BJ (cell line): ENCODE data around the gene ZNF433. TPM values are rescaled to one million over a fixed set of nuclear protein-coding genes. Genes with fewer than 3 reads are reported as not detected.
A peak's percentile ranks its signal among the peaks of the same experiment; 100 is the strongest.

Experiments used
- CTCF ChIA-PET: fragments of 350-600 bp; formaldehyde crosslinking; extraction: SDS; loops from one replicate; lab custom pipeline; 2021; ENCODE audit warnings: antibody characterized with exemption, inconsistent platforms; lab: Yijun Ruan, JAX
- POLR2A ChIA-PET: fragments of 300-600 bp; sonication (Branson Sonifier 250); formaldehyde crosslinking; extraction: SDS; loops from one replicate; lab custom pipeline; 2021; ENCODE audit warnings: antibody characterized with exemption; lab: Charles Lee
- DNase-seq: peaks from one replicate; pipeline ENCODE4 v3.0.0-alpha.2; 2011; ENCODE audit warnings: low read depth
- H3K27me3 ChIP-seq: 2 replicates; pipeline ENCODE4 v1.6.0; 2011; ENCODE audit warnings: low read length; ENCODE audit not compliant: control insufficient read depth, insufficient read depth
- H3K36me3 ChIP-seq: 2 replicates; pipeline ENCODE4 v1.5.1; 2011; ENCODE audit warnings: low read length; ENCODE audit not compliant: control insufficient read depth, insufficient read depth
- H3K4me3 ChIP-seq: 2 replicates; pipeline ENCODE4 v1.5.1; 2011; ENCODE audit warnings: low read depth, mild to moderate bottlenecking, control low read depth, low read length
- polyA plus RNA-seq: library from polyadenylated mRNA; depleted of rRNA; stranded (reverse); fragments of >200 nt; gene quantifications from 2 replicates; pipeline ENCODE4 v1.2.3, GENCODE V29; 2011
- TF ChIP-seq, protein P1 (sequence below): IDR thresholded peaks from 2 replicates; pipeline ENCODE4 v1.5.1; 2011; ENCODE audit warnings: low read depth, mild to moderate bottlenecking, control low read depth, inconsistent platforms, low read length, moderate library complexity; ENCODE audit not compliant: insufficient read depth

Gene ZNF433
- polyA plus RNA-seq, 1 experiment: 1.8 TPM

- no peak overlapping the region for H3K4me3 ChIP-seq
- POLR2A ChIA-PET: no interaction called here
- H3K27me3 ChIP-seq: no peaks in the 10 kb centered on the region
- CTCF ChIA-PET: interaction anchor here (0.6 to 10.1 kb wide), 22 partner anchors 8 to 343 kb away, joined by 3 to 107 read pairs (median 4); partner anchors contain the start of genes ZNF136, ZNF433, ZNF491 and ZNF69
- no peaks in the 10 kb centered on the region for H3K36me3 ChIP-seq
- DNase-seq: no peak
- TF ChIP-seq, protein P1, sequence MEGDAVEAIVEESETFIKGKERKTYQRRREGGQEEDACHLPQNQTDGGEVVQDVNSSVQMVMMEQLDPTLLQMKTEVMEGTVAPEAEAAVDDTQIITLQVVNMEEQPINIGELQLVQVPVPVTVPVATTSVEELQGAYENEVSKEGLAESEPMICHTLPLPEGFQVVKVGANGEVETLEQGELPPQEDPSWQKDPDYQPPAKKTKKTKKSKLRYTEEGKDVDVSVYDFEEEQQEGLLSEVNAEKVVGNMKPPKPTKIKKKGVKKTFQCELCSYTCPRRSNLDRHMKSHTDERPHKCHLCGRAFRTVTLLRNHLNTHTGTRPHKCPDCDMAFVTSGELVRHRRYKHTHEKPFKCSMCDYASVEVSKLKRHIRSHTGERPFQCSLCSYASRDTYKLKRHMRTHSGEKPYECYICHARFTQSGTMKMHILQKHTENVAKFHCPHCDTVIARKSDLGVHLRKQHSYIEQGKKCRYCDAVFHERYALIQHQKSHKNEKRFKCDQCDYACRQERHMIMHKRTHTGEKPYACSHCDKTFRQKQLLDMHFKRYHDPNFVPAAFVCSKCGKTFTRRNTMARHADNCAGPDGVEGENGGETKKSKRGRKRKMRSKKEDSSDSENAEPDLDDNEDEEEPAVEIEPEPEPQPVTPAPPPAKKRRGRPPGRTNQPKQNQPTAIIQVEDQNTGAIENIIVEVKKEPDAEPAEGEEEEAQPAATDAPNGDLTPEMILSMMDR: no peak
These were observed 46.4 kb downstream of the ZNF433 start for GRCh38 chr19:11989112-11989456.

GRCh38 chr19:11987405-11988281 is 47.8 kb downstream of the ZNF433 start:
- Histone ChIP-seq H3K36me3 (no peaks in the 10 kb centered on the region), H3K27me3 (no peaks in the 10 kb centered on the region), H3K4me3 (peak overlapping the region; percentile 87)
- ChIA-PET POLR2A (no interaction called here), CTCF (interaction anchor here (0.7 to 10.1 kb wide), 20 partner anchors 12 to 191 kb away, joined by 3 to 107 read pairs (median 4); partner anchors contain the start of genes ZNF20, ZNF491, ZNF69 and ZNF700)
- DNase-seq: peak; percentile 60
- TF ChIP-seq, protein P1: no peak; the same call in 1 of the 2 replicates

- TF ChIP-seq, protein P1: no peak
- H3K27me3 ChIP-seq: no peaks in the 10 kb centered on the region
- H3K4me3 ChIP-seq: no peak overlapping the region
- H3K36me3 ChIP-seq: no peaks in the 10 kb centered on the region
- no peak for DNase-seq
- ChIA-PET POLR2A (no interaction called here), CTCF (interaction anchor here (1.0 to 10.1 kb wide), 8 partner anchors 24 to 189 kb away, joined by 3 to 107 read pairs (median 5); partner anchors contain the start of genes ZNF20, ZNF69, ZNF700 and ZNF763)
These were observed 48.7 kb downstream of the ZNF433 start for GRCh38 chr19:11986754-11987153.

DNA sequence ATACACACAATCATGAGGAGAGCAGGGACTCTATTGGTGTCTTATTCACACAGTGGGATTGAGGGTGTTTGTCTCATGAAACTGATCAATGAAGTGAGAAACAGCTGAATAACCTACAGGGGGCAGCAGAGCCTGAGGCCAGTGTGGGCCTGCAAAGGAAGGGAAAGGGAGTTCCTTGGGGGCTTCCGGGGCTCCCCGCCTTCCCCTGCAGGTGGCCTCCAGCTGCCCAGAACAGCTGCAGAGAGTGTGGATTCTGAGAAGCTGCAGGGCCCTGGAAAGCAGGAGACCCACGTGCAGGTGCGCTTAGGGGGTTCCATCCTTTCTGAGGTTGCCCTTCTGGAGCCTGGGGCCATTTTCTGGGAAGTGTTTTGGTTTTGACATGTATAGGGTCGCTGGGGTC is 50.5 kb downstream of the ZNF433 start:
- Histone ChIP-seq H3K4me3 (no peak overlapping the region), H3K36me3 (no peaks in the 10 kb centered on the region), H3K27me3 (no peaks in the 10 kb centered on the region)
- ChIA-PET CTCF (interaction anchor here (0.6 to 10.1 kb wide), 5 partner anchors 25 to 187 kb away, joined by 3 to 107 read pairs (median 3); partner anchors contain the start of gene ZNF700), POLR2A (no interaction called here)
- TF ChIP-seq, protein P1: 0 out of 2 replicates have a peak, but pooled peaks have one; percentile 8
- no peak for DNase-seq

DNA sequence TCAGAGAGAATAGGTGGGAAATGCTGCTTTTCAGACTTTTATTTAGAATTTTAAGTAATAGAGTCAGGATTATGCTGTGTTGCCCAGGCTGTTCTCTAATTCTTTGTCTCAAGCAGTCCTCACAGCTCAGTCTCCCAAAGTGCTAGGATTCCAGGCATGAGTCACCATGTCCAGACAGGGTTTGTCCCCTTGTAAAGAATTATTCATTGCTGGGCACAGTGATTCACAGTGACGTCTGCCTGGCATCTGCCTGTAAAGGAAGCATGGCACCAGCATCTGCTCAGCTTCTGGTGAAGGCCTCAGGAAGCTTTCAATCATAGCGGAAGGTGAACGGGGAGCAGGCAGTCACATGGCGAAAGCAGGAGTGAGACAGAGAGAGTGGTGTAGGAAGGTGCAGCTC is 53.0 kb downstream of the ZNF433 start:
- H3K36me3 ChIP-seq: no peaks in the 10 kb centered on the region
- DNase-seq: no peak
- no peak overlapping the region for H3K4me3 ChIP-seq
- ChIA-PET POLR2A (no interaction called here), CTCF (interaction anchor here (0.7 to 1.6 kb wide), 4 partner anchors 19 to 256 kb away, joined by 3 to 5 read pairs (median 4); no protein-coding TSS in a partner anchor)
- TF ChIP-seq, protein P1: no peak
- no peaks in the 10 kb centered on the region for H3K27me3 ChIP-seq
